Nephron (organoid): ENCODE data around the gene RASEF.

Source experiments
- H3K27ac Mint-ChIP-seq, 3 experiments: 2 replicates each; pipeline ENCODE4 v1.8.0; 2020; ENCODE audit warnings: mixed read lengths in 3 of 3, mild to moderate bottlenecking in 2 of 3, moderate library complexity in 1 of 3
- H3K27me3 Mint-ChIP-seq: 2 replicates; pipeline ENCODE4 v1.8.0; 2021; ENCODE audit warnings: low read depth, mild to moderate bottlenecking, moderate library complexity, mixed read lengths
- H3K36me3 Mint-ChIP-seq: 2 replicates; pipeline ENCODE4 v1.8.0; 2020; ENCODE audit warnings: low read depth, mixed read lengths
- H3K4me1 Mint-ChIP-seq: 2 replicates; pipeline ENCODE4 v1.8.0; 2020; ENCODE audit warnings: mixed read lengths
- H3K4me3 Mint-ChIP-seq, 3 experiments: 2 replicates each; pipeline ENCODE4 v1.8.0; 2020; ENCODE audit warnings: mild to moderate bottlenecking in 3 of 3, mixed read lengths in 3 of 3, moderate library complexity in 2 of 3
- H3K9me3 Mint-ChIP-seq: 2 replicates; pipeline ENCODE4 v1.8.0; 2020; ENCODE audit warnings: mixed read lengths
- CTCF ChIP-seq, 3 experiments: fragments of 200-600 bp; sonication (generic); IDR thresholded peaks; one replicate each; pipeline ENCODE4 v1.5.0; 2021; ENCODE audit warnings: antibody characterized with exemption in 3 of 3; ENCODE audit not compliant: unreplicated experiment in 3 of 3

The RASEF gene

DNA sequence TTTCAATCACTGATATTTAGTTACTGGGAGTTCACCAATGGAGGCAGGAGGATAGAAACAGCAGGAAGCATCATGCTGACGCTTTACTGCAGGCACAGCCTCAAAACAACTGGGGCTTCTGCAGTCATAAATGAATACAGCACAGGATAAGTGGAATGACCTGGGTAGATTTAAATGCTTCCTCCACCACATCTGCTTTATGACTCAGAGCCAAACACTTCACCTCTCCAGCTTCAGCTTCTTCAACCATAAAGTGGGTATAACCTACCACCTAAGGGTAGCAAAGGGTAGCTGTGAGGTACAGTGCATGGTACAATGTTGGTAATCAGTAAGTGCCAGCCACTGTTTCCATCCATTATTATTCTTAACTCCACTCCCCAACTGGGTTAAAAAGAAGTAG lies 28.4 kb downstream of the RASEF start:
- Mint-ChIP-seq H3K27ac (no peak overlapping the region), H3K4me1 (no peaks in the 10 kb centered on the region), H3K9me3 (peaks cover 9% of the 10 kb centered on the region), H3K27me3 (no peaks in the 10 kb centered on the region), H3K36me3 (no peaks in the 10 kb centered on the region), H3K4me3 (no peak overlapping the region)
- no peak for TF ChIP-seq CTCF (IDR thresholded peaks at IDR 0.05; ENCODE audit: unreplicated experiment in 3 of 3)

- no peaks in the 10 kb centered on the region for H3K27me3 Mint-ChIP-seq
- H3K9me3 Mint-ChIP-seq, result peaks cover 6% of the 10 kb centered on the region
- no peaks in the 10 kb centered on the region for H3K4me1 Mint-ChIP-seq
- H3K4me3 Mint-ChIP-seq, result no peak overlapping the region
- no peaks in the 10 kb centered on the region for H3K36me3 Mint-ChIP-seq
- TF ChIP-seq CTCF (IDR thresholded peaks at IDR 0.05; ENCODE audit: unreplicated experiment in 3 of 3), result no peak
- no peak overlapping the region for H3K27ac Mint-ChIP-seq
These were observed 28.9 kb downstream of the RASEF start for GRCh38 chr9:83034026-83034425.

- no peak overlapping the region for H3K4me3 Mint-ChIP-seq
- H3K36me3 Mint-ChIP-seq, result no peaks in the 10 kb centered on the region
- no peaks in the 10 kb centered on the region for H3K27me3 Mint-ChIP-seq
- no peaks in the 10 kb centered on the region for H3K4me1 Mint-ChIP-seq
- H3K9me3 Mint-ChIP-seq, result peaks cover 6% of the 10 kb centered on the region
- TF ChIP-seq CTCF (IDR thresholded peaks at IDR 0.05; ENCODE audit: unreplicated experiment in 3 of 3), result no peak
- no peak overlapping the region for H3K27ac Mint-ChIP-seq
These were observed 30.8 kb downstream of the RASEF start for GRCh38 chr9:83032065-83032625.

GRCh38 chr9:83030391-83031107 lies 32.4 kb downstream of the RASEF start:
- Mint-ChIP-seq H3K36me3 (no peaks in the 10 kb centered on the region), H3K4me3 (no peak overlapping the region), H3K27me3 (no peaks in the 10 kb centered on the region), H3K9me3 (peaks cover 6% of the 10 kb centered on the region), H3K27ac (no peak overlapping the region), H3K4me1 (no peaks in the 10 kb centered on the region)
- TF ChIP-seq CTCF (IDR thresholded peaks at IDR 0.05; ENCODE audit: unreplicated experiment in 3 of 3), result no peak

DNA sequence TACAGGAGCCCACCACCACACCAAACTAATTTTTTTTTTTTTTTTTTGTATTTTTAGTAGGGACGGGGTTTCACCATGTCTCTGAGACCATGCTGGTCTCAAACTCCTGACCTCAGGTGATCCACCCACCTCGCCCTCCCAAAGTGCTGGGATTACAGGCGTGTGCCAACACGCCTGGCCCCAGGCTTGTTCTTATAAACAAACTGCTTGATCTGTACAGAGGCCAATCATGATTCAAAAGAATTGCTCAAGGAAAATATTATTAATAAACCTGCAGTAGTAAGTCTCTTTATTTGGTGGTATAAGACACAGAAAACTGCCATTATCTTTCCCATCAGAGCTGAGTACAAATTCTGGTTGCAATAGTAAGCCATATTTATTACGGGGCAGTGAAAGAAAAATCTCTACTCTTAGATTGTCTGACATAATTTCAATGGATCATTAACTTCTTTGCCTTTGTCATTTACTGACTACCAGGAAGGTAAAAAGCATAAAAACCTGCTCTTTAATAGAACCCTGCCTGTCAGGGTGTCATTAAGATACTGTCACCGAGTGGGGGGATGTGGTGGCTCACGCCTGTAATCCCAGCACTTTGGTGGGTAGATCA lies 33.3 kb downstream of the RASEF start:
- peaks cover 6% of the 10 kb centered on the region for H3K9me3 Mint-ChIP-seq

More for the DNA sequence above, 33.3 kb downstream of the RASEF start:
- H3K4me1 Mint-ChIP-seq, result no peaks in the 10 kb centered on the region
- no peak for TF ChIP-seq CTCF (IDR thresholded peaks at IDR 0.05; ENCODE audit: unreplicated experiment in 3 of 3)
- no peak overlapping the region for H3K27ac Mint-ChIP-seq
- no peaks in the 10 kb centered on the region for H3K36me3 Mint-ChIP-seq
- no peaks in the 10 kb centered on the region for H3K27me3 Mint-ChIP-seq
- no peak overlapping the region for H3K4me3 Mint-ChIP-seq
